H9 (cell line): ENCODE measurements around the gene PRMT7. TPM values are rescaled to one million over a fixed set of nuclear protein-coding genes. Genes with fewer than 3 reads are reported as not detected.

Source experiments
- DNase-seq: peaks from one replicate; pipeline ENCODE4 v3.0.0-alpha.2; 2017
- H2AFZ ChIP-seq: one replicate; pipeline ENCODE4 v1.6.1; 2013; ENCODE audit warnings: mild to moderate bottlenecking, low read length, control low read depth, moderate library complexity
- H2AK5ac ChIP-seq: 2 replicates; pipeline ENCODE4 v1.6.1; 2013; ENCODE audit warnings: low read length, control low read depth, mixed read lengths; ENCODE audit not compliant: insufficient read length
- H2BK120ac ChIP-seq: one replicate; pipeline ENCODE4 v1.6.1; 2013; ENCODE audit warnings: low read depth, mild to moderate bottlenecking, low read length, control low read depth, inconsistent platforms; ENCODE audit not compliant: poor library complexity, severe bottlenecking
- H2BK12ac ChIP-seq: 2 replicates; pipeline ENCODE4 v1.6.1; 2013; ENCODE audit warnings: low read length, control low read depth, mixed read lengths, low read depth; ENCODE audit not compliant: insufficient read length
- H2BK15ac ChIP-seq: 2 replicates; pipeline ENCODE4 v1.6.1; 2013; ENCODE audit warnings: low read depth, low read length, control low read depth
- H2BK20ac ChIP-seq: one replicate; pipeline ENCODE4 v1.6.1; 2013; ENCODE audit warnings: low read depth, mild to moderate bottlenecking, low read length, control low read depth, inconsistent platforms; ENCODE audit not compliant: poor library complexity, severe bottlenecking
- H2BK5ac ChIP-seq: 2 replicates; pipeline ENCODE4 v1.6.1; 2013; ENCODE audit warnings: low read length, control low read depth, mixed read lengths; ENCODE audit not compliant: insufficient read length
- H3K14ac ChIP-seq: 2 replicates; pipeline ENCODE4 v1.6.1; 2013; ENCODE audit warnings: low read length, control low read depth; ENCODE audit not compliant: insufficient read depth
- H3K18ac ChIP-seq: 2 replicates; pipeline ENCODE4 v1.6.1; 2013; ENCODE audit warnings: low read depth, mild to moderate bottlenecking, mixed read lengths, low read length, control low read depth; ENCODE audit not compliant: insufficient read length
- H3K23ac ChIP-seq: 2 replicates; pipeline ENCODE4 v1.6.1; 2013; ENCODE audit warnings: low read length, control low read depth, mixed read lengths, low read depth; ENCODE audit not compliant: insufficient read length
- H3K23me2 ChIP-seq: 2 replicates; pipeline ENCODE4 v1.6.1; 2013; ENCODE audit warnings: low read depth, mild to moderate bottlenecking, mixed read lengths, low read length, control low read depth; ENCODE audit not compliant: insufficient read length, poor library complexity, severe bottlenecking
- H3K27ac ChIP-seq: 2 replicates; pipeline ENCODE4 v1.5.1; 2013; ENCODE audit warnings: low read length, control low read depth, mixed read lengths, low read depth; ENCODE audit not compliant: insufficient read length
- H3K27me3 ChIP-seq: 2 replicates; pipeline ENCODE4 v1.6.1; 2013; ENCODE audit warnings: low read length, control low read depth, inconsistent platforms; ENCODE audit not compliant: insufficient read depth
- H3K4ac ChIP-seq: 2 replicates; pipeline ENCODE4 v1.6.1; 2013; ENCODE audit warnings: low read depth, mild to moderate bottlenecking, control low read depth, inconsistent platforms, low read length, moderate library complexity
- H3K4me1 ChIP-seq: 2 replicates; pipeline ENCODE4 v1.6.1; 2013; ENCODE audit warnings: low read length, control low read depth, inconsistent platforms; ENCODE audit not compliant: insufficient read depth
- H3K4me2 ChIP-seq: 2 replicates; pipeline ENCODE4 v1.6.1; 2013; ENCODE audit warnings: low read length, control low read depth, mixed read lengths; ENCODE audit not compliant: insufficient read length, insufficient read depth
- H3K56ac ChIP-seq: 2 replicates; pipeline ENCODE4 v1.6.1; 2013; ENCODE audit warnings: low read depth, mild to moderate bottlenecking, mixed read lengths, low read length, control low read depth; ENCODE audit not compliant: insufficient read length
- H3K79me1 ChIP-seq: 2 replicates; pipeline ENCODE4 v1.6.1; 2013; ENCODE audit warnings: low read depth, mild to moderate bottlenecking, moderate library complexity, low read length, control low read depth, inconsistent platforms; ENCODE audit not compliant: insufficient read depth, poor library complexity, severe bottlenecking
- H3K79me2 ChIP-seq: 2 replicates; pipeline ENCODE4 v1.6.1; 2013; ENCODE audit warnings: low read length, control low read depth, inconsistent platforms; ENCODE audit not compliant: insufficient read depth
- H3K9ac ChIP-seq: 2 replicates; pipeline ENCODE4 v1.6.1; 2013; ENCODE audit warnings: low read length, control low read depth, mixed read lengths; ENCODE audit not compliant: insufficient read length; ENCODE audit errors: extremely low read depth
- H3K9me3 ChIP-seq: one replicate; pipeline ENCODE4 v1.6.1; 2013; ENCODE audit warnings: low read depth, low read length, inconsistent platforms; ENCODE audit not compliant: control insufficient read depth
- H3T11ph ChIP-seq: one replicate; pipeline ENCODE4 v1.6.1; 2013; ENCODE audit warnings: mild to moderate bottlenecking, low read length, control low read depth, inconsistent platforms
- H4K20me1 ChIP-seq: one replicate; pipeline ENCODE4 v1.6.1; 2013; ENCODE audit not compliant: control insufficient read depth, insufficient read length, insufficient read depth
- H4K5ac ChIP-seq: 2 replicates; pipeline ENCODE4 v1.6.1; 2013; ENCODE audit warnings: low read depth, mild to moderate bottlenecking, mixed read lengths, low read length, control low read depth; ENCODE audit not compliant: insufficient read length
- H4K8ac ChIP-seq: replicated peaks from 2 replicates; pipeline ENCODE4 v1.6.1; 2013; ENCODE audit warnings: low read length, control low read depth, mixed read lengths, low read depth; ENCODE audit not compliant: insufficient read length
- H4K91ac ChIP-seq: 2 replicates; pipeline ENCODE4 v1.6.1; 2013; ENCODE audit warnings: low read depth, mild to moderate bottlenecking, moderate library complexity, mixed read lengths, low read length, control low read depth; ENCODE audit not compliant: insufficient read length
- H3K27ac Mint-ChIP-seq, 3 experiments: 2 replicates in 2 of 3; 3 replicates in 1 of 3; pipeline ENCODE4 v1.8.0; 2020 to 2021; ENCODE audit warnings: mixed read lengths in 3 of 3, mild to moderate bottlenecking in 1 of 3, moderate library complexity in 1 of 3
- H3K27me3 Mint-ChIP-seq: 2 replicates; pipeline ENCODE4 v1.8.0; 2021; ENCODE audit warnings: low read depth, mild to moderate bottlenecking, moderate library complexity, mixed read lengths
- H3K36me3 Mint-ChIP-seq, 3 experiments: 2 replicates in 2 of 3; 3 replicates in 1 of 3; pipeline ENCODE4 v1.8.0; 2020 to 2021; ENCODE audit warnings: low read depth in 3 of 3, mixed read lengths in 3 of 3; ENCODE audit not compliant: insufficient read depth in 1 of 3
- H3K4me1 Mint-ChIP-seq, 2 experiments: 2 replicates each; pipeline ENCODE4 v1.8.0; 2020; ENCODE audit warnings: mixed read lengths in 2 of 2
- H3K4me3 Mint-ChIP-seq, 2 experiments: 2 replicates in 1 of 2; 3 replicates in 1 of 2; pipeline ENCODE4 v1.8.0; 2020 to 2021; ENCODE audit warnings: mild to moderate bottlenecking in 2 of 2, mixed read lengths in 2 of 2, moderate library complexity in 1 of 2
- H3K9me3 Mint-ChIP-seq, 2 experiments: 2 replicates in 1 of 2; 3 replicates in 1 of 2; pipeline ENCODE4 v1.8.0; 2020; ENCODE audit warnings: mild to moderate bottlenecking in 2 of 2, mixed read lengths in 2 of 2, moderate library complexity in 1 of 2
- CTCF ChIP-seq: fragments of 200-600 bp; sonication (generic); conservative IDR thresholded peaks from 3 replicates; pipeline ENCODE4 v1.8.0; 2021; ENCODE audit warnings: antibody characterized with exemption, mild to moderate bottlenecking
- WGBS: extraction: QIAGEN DNeasy Blood & Tissue Kit; methylation state at CpG from one replicate; pipeline ENCODE4 v1.1.7; 2013; ENCODE audit warnings: missing lambda C conversion rate, low lambda C conversion rate, mixed read lengths; ENCODE audit not compliant: insufficient read length; ENCODE audit errors: extremely low coverage; 5-methylcytosine and 5-hydroxymethylcytosine counted together
- total RNA-seq: library from RNA; stranded (reverse); gene quantifications from 2 replicates; pipeline ENCODE4 v1.2.1, GENCODE V29; 2021

The PRMT7 gene
- total RNA-seq, 1 experiment from 2014 or later: 56.6 TPM

DNA sequence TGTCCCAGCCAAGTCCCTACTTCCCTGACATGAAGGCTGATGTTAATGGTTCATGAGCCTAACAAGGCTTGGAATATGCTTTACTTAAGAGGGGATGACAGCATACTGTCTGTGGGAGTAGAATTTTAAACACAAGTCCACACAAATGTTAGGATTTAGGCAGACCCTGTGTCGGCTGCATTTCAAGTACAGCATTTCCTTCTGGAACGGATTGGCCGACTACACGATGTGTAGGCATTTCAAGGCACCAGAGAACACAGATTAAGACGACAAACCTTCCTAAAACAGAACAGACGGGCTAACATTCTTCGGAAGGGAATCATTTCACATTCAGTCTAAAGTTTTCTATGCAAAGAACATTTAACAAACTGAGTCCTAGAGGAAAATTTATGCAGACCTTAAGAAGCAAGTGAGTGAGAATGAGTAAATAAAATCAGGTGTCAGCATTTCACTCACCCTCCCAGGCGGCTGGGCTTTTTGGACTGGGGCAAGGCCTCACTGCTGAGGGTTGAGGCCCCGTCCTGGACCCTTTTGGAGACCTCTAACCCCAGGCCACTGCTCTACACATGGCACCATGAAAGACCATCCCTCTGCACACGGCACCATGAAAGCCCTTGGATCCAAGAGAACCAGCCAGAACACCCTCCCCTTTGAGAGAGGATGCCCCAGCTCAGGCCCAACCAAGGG lies 70.0 kb downstream of the PRMT7 start:
- Histone ChIP-seq H3K4ac (no peak overlapping the region), H3K23me2 (no peaks in the 10 kb centered on the region), H2BK5ac (no peak overlapping the region), H4K20me1 (no peaks in the 10 kb centered on the region), H2BK120ac (no peak overlapping the region), H2AFZ (no peak overlapping the region), H4K8ac (no peak overlapping the region), H3K4me1 (peaks cover 11% of the 10 kb centered on the region; the same call in 1 of the 2 replicates), H3K23ac (no peak overlapping the region), H2BK15ac (no peak overlapping the region), H4K5ac (no peak overlapping the region), H2AK5ac (no peak overlapping the region), H4K91ac (no peak overlapping the region), H3K27me3 (no peaks in the 10 kb centered on the region), H3K79me1 (no peaks in the 10 kb centered on the region), H3K4me2 (no peak overlapping the region), H3K18ac (no peak overlapping the region), H3K79me2 (no peaks in the 10 kb centered on the region), H3K14ac (no peak overlapping the region), H2BK20ac (no peak overlapping the region), H3K9me3 (no peaks in the 10 kb centered on the region), H3K9ac (no peak overlapping the region), H3T11ph (no peak overlapping the region), H3K27ac (no peak overlapping the region), H3K56ac (no peak overlapping the region), H2BK12ac (no peak overlapping the region)
- no CpG with 5 or more reads among the region's 10 CpGs for WGBS
- Mint-ChIP-seq H3K9me3 (no peaks in the 10 kb centered on the region; a peak in 1 of 5 replicates), H3K36me3 (no peaks in the 10 kb centered on the region; a peak in 1 of 7 replicates), H3K4me3 (no peak overlapping the region), H3K27me3 (peaks cover 9% of the 10 kb centered on the region; the same call in 1 of the 2 replicates), H3K27ac (no peak overlapping the region; a peak in 1 of 7 replicates), H3K4me1 (peaks cover 35 to 39% of the 10 kb centered on the region in 2 experiments)
- no peak for DNase-seq
- no peak for TF ChIP-seq CTCF
